Neutrophil (primary cell): Measurements from ENCODE around the gene LYPD6B.

ENCODE experiments used
- H3K27ac ChIP-seq: fragments of 200-600 bp; sonication (generic); 2 replicates; pipeline ENCODE4 v1.5.1; 2016; ENCODE audit warnings: mild to moderate bottlenecking, moderate library complexity
- H3K27me3 ChIP-seq: fragments of 200-600 bp; sonication (generic); 2 replicates; pipeline ENCODE4 v1.6.0; 2016; ENCODE audit warnings: mild to moderate bottlenecking
- H3K36me3 ChIP-seq: fragments of 200-600 bp; sonication (generic); 2 replicates; pipeline ENCODE4 v1.5.1; 2017
- H3K4me1 ChIP-seq, 2 experiments: fragments of 200-600 bp in 1 of 2; sonication (generic) in 1 of 2; 1 replicate in 1 of 2; 2 replicates in 1 of 2; pipeline versions ENCODE4 v1.5.1 to v1.6.1; 2013 to 2016; ENCODE audit warnings: low read depth in 1 of 2, low read length in 1 of 2, mild to moderate bottlenecking in 1 of 2, moderate library complexity in 1 of 2; ENCODE audit not compliant: control insufficient read depth in 1 of 2, insufficient read depth in 1 of 2
- H3K4me3 ChIP-seq, 2 experiments: fragments of 200-600 bp in 1 of 2; sonication (generic) in 1 of 2; 1 replicate in 1 of 2; 2 replicates in 1 of 2; pipeline ENCODE4 v1.5.1; 2013 to 2016; ENCODE audit warnings: low read depth in 1 of 2, low read length in 1 of 2, mild to moderate bottlenecking in 1 of 2, moderate library complexity in 1 of 2
- H3K9me3 ChIP-seq: fragments of 200-600 bp; sonication (generic); 2 replicates; pipeline ENCODE4 v1.5.1; 2016
- TF ChIP-seq, protein P1 (sequence below): fragments of 200-600 bp; sonication (generic); IDR thresholded peaks from 2 replicates; pipeline ENCODE4 v1.5.1; 2016; ENCODE audit warnings: antibody characterized with exemption

Gene LYPD6B, protein sequence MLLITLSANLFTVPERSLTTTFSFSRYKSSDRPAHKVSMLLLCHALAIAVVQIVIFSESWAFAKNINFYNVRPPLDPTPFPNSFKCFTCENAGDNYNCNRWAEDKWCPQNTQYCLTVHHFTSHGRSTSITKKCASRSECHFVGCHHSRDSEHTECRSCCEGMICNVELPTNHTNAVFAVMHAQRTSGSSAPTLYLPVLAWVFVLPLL

GRCh38 chr2:149038442-149039212 lies at the start of gene LYPD6B:
LYPD6B (plus strand) TSS chr2:149038699; CDS start chr2:149130949, 92,250 bp downstream.
- Histone ChIP-seq H3K4me3 (peak within 1 kb of the TSS in 1 of 2 experiments; percentile 13), H3K4me1 (peaks cover 9 to 12% of the 10 kb centered on the region in 2 experiments), H3K9me3 (no peaks in the 10 kb centered on the region), H3K27me3 (peaks cover 77% of the 10 kb centered on the region), H3K36me3 (no peaks in the 10 kb centered on the region), H3K27ac (no peak within 1 kb of the TSS)
- TF ChIP-seq, protein P1, sequence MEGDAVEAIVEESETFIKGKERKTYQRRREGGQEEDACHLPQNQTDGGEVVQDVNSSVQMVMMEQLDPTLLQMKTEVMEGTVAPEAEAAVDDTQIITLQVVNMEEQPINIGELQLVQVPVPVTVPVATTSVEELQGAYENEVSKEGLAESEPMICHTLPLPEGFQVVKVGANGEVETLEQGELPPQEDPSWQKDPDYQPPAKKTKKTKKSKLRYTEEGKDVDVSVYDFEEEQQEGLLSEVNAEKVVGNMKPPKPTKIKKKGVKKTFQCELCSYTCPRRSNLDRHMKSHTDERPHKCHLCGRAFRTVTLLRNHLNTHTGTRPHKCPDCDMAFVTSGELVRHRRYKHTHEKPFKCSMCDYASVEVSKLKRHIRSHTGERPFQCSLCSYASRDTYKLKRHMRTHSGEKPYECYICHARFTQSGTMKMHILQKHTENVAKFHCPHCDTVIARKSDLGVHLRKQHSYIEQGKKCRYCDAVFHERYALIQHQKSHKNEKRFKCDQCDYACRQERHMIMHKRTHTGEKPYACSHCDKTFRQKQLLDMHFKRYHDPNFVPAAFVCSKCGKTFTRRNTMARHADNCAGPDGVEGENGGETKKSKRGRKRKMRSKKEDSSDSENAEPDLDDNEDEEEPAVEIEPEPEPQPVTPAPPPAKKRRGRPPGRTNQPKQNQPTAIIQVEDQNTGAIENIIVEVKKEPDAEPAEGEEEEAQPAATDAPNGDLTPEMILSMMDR: no peak

DNA sequence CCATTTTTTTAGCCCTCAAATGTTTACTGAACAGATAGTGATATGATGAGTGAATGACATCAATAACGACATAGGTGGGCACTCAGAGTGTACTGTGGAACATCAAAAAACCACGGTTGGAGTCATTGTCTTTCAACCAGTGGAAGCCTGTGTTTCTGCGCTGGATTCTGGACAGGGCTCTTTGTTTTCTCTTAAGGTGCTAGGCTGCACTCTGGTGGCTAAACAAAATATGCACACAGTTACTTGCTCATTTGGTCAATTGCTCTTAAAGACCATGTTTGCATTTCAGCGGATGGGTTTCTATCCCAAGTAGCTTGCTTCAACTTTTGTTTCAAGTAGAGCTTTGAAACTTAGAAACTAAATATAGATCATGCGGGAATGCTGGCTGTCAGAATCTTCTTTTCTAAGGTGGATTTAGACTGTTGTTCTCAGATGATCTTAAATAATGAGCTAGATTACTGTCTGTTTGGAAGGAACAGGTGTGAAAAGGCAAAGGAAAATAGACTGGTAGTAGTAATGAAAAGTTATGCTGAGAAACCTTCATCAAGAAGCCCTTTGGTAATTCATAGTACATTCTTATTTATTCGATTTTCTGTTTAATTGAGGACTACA lies 48.5 kb upstream of the LYPD6B start:
- H3K27ac ChIP-seq: no peak overlapping the region
- no peak overlapping the region for H3K4me3 ChIP-seq
- H3K27me3 ChIP-seq: peaks cover 2% of the 10 kb centered on the region
- H3K4me1 ChIP-seq: peaks cover 23 to 37% of the 10 kb centered on the region in 2 experiments
- no peaks in the 10 kb centered on the region for H3K9me3 ChIP-seq
- TF ChIP-seq, protein P1: no peak
- no peaks in the 10 kb centered on the region for H3K36me3 ChIP-seq

DNA sequence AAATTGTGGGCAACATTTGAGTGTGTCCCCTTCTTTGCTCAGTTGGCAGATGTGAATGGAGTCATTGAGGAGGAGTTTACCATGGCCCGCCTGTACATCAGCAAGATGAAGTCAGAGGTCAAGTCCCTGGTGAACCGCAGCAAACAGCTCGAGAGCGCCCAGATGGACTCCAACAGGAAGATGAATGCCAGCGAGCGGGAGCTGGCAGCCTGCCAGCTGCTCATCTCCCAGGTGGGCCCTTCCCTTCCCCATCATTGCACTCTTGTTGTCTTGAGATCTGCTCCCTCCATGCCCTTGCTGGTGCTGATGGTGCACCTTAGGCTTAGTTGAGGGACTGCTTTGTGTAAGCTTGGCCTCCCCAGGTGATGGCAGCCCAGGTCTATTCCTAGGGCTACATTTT lies 47.5 kb upstream of the LYPD6B start:
- H3K27me3 ChIP-seq: peaks cover 4% of the 10 kb centered on the region
- H3K27ac ChIP-seq: no peak overlapping the region
- TF ChIP-seq, protein P1: no peak
- H3K4me3 ChIP-seq: no peak overlapping the region
- peaks cover 21 to 30% of the 10 kb centered on the region in 2 experiments for H3K4me1 ChIP-seq
- no peaks in the 10 kb centered on the region for H3K36me3 ChIP-seq
- no peaks in the 10 kb centered on the region for H3K9me3 ChIP-seq

DNA sequence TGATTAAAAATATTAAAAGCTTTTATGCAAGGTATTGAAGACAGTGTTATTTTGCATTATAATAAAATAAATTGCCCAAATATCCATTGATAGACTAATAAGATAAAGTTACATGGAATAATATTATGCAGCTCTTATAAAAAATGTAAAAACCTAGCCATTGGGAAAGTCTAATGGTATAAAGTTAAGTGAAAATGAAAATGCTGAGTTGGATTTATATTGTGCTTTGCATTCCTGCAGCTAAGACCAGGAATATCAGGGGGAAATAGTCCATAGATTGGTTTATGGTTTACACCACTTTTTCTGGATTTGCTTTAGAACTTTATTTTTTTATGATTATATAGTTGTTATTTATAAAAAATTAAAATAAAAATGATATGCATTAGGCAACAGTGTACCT lies 46.1 kb upstream of the LYPD6B start:
- Histone ChIP-seq H3K9me3 (no peaks in the 10 kb centered on the region), H3K4me1 (peaks cover 7 to 15% of the 10 kb centered on the region in 2 experiments), H3K36me3 (no peaks in the 10 kb centered on the region), H3K27ac (no peak overlapping the region), H3K27me3 (peaks cover 4% of the 10 kb centered on the region), H3K4me3 (no peak overlapping the region)
- TF ChIP-seq, protein P1: no peak

DNA sequence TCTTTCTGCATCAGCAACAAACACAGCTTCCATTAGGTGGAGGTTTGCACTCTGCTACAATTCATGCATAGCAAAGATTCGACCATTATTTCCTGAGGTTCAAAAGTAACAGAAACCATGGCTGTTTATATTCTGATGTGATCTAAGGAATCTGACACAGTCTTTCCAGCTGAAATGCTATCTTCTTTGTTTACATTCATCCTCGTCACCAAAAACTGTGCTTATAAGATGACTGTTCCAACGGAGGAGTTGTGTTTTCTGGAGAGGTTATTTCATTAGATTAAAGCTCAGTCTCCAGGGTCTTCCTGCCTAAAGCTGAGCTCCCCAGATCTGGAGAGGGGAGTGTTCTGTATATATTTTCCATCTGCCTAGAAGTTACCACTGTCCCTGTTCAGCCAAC lies 45.1 kb upstream of the LYPD6B start:
- Histone ChIP-seq H3K27me3 (peaks cover 11% of the 10 kb centered on the region), H3K4me1 (peaks cover 0 to 6% of the 10 kb centered on the region in 2 experiments), H3K4me3 (no peak overlapping the region), H3K27ac (no peak overlapping the region), H3K9me3 (no peaks in the 10 kb centered on the region), H3K36me3 (no peaks in the 10 kb centered on the region)
- TF ChIP-seq, protein P1: no peak
